SK-N-SH (cell line): ENCODE measurements around the gene THSD4.

Experiments used
- EZH2phosphoT487 ChIP-seq: fragments of 200-600 bp; sonication (generic); IDR thresholded peaks from 2 replicates; pipeline ENCODE4 v1.6.1; 2017; ENCODE audit warnings: low read depth, mixed run types, mild to moderate bottlenecking, antibody characterized with exemption, moderate library complexity, borderline replicate concordance
- TAF1 ChIP-seq: IDR thresholded peaks from 2 replicates; pipeline ENCODE4 v1.6.1; 2012; ENCODE audit warnings: low read depth, mild to moderate bottlenecking, low read length, moderate library complexity, borderline replicate concordance

DNA sequence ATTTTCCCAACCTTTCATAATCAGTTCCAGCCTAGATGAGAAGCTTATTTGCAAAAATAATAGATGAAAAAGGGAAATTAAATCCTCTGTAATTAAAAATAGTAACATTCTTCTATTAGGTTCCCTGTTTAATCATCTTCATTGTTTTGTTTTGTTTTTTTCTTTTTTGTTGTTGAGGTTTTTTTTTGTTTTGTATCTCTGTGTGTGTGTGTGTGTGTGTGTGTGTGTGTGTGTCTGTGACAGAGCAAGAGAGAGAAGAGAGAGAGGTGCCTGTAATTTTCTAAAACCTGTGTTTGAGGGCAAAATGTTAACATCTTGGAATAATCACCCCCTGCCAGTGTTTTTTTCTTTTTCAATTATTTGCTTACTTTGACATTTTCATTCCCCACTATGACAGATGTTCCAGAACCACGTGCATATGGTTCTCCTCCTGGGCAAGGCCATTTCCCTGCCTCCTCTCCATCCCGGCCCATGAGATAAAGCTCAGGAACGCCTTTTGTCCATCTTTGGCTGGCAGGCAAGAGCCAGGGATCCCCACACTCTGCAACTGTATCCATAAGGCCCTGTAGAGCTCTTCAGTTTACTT lies 573.3 kb downstream of the THSD4 start:
- TF ChIP-seq EZH2phosphoT487: no peak
- no peak for TF ChIP-seq TAF1
